ENCODE data around the gene SLC25A21.

DNA sequence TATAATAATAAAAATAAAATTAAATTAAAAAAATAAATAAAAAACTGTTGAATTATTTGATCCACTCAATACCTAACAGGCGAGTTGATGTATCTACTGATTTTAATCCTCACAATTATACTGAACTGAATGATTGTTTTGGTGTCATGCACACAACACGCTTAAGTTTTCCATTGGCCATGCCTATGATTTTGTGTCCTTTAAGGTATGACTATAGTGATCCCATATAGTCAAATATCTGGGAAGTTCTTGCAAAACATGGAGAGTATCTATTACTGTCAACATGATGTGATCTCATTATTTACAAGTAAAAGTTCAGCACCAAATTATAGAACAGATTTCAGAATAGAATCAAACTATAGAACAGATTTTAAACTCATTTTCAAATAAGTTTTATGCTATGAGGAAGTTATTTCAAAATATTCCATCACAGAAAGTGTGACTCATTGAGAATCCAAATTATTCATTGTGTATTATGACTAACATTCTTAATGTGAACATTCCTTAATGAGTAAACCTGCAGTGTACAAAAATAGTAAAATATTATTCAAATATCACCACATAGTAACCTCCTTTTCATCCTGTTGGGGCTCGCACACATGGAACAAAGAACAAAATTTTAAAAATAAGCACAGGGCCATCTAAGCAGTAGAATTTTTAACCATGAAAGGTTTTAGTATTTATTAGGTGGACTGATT, 190.4 kb downstream of the SLC25A21 start:
- TF ChIP-seq, protein P1, sequence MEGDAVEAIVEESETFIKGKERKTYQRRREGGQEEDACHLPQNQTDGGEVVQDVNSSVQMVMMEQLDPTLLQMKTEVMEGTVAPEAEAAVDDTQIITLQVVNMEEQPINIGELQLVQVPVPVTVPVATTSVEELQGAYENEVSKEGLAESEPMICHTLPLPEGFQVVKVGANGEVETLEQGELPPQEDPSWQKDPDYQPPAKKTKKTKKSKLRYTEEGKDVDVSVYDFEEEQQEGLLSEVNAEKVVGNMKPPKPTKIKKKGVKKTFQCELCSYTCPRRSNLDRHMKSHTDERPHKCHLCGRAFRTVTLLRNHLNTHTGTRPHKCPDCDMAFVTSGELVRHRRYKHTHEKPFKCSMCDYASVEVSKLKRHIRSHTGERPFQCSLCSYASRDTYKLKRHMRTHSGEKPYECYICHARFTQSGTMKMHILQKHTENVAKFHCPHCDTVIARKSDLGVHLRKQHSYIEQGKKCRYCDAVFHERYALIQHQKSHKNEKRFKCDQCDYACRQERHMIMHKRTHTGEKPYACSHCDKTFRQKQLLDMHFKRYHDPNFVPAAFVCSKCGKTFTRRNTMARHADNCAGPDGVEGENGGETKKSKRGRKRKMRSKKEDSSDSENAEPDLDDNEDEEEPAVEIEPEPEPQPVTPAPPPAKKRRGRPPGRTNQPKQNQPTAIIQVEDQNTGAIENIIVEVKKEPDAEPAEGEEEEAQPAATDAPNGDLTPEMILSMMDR (IDR thresholded peaks at IDR 0.05), result no peak
- TF ChIP-seq EP300 (IDR thresholded peaks at IDR 0.05) (no peak), PHF8 (IDR thresholded peaks at IDR 0.05; ENCODE audit: borderline replicate concordance, low read depth) (no peak), POLR2A (IDR thresholded peaks at IDR 0.05; ENCODE audit: low read length) (no peak), KDM5A (IDR thresholded peaks at IDR 0.05) (no peak), ZNF302 (CRISPR knock-in tag; IDR thresholded peaks at IDR 0.05) (no peak), HEYL (CRISPR knock-in tag; IDR thresholded peaks at IDR 0.05) (no peak), ZFP36 (IDR thresholded peaks at IDR 0.05; ENCODE audit: borderline replicate concordance, partially characterized antibody) (no peak), ESRRA (IDR thresholded peaks at IDR 0.05; ENCODE audit: borderline replicate concordance, low read length) (no peak), RFX5 (IDR thresholded peaks at IDR 0.05) (no peak)
- TF ChIP-seq, protein P2, sequence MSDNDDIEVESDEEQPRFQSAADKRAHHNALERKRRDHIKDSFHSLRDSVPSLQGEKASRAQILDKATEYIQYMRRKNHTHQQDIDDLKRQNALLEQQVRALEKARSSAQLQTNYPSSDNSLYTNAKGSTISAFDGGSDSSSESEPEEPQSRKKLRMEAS (IDR thresholded peaks at IDR 0.05), result no peak
- TF ChIP-seq, protein P3, sequence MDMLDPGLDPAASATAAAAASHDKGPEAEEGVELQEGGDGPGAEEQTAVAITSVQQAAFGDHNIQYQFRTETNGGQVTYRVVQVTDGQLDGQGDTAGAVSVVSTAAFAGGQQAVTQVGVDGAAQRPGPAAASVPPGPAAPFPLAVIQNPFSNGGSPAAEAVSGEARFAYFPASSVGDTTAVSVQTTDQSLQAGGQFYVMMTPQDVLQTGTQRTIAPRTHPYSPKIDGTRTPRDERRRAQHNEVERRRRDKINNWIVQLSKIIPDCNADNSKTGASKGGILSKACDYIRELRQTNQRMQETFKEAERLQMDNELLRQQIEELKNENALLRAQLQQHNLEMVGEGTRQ (IDR thresholded peaks at IDR 0.05), result no peak
